Pancreas (tissue), 10 donors: Measurements from ENCODE around the gene TSPAN9. TPM values are rescaled to one million over a fixed set of nuclear protein-coding genes. Genes with fewer than 3 reads are reported as not detected.

ENCODE experiments used
- ATAC-seq, 4 donors: fragments of 200-7000 bp; cut with Tn5 transposase; one replicate each; pipeline versions ENCODE4 v1.8.0 to v1.9.1; 2020; ENCODE audit warnings: mild to moderate bottlenecking in 4 of 4, moderate library complexity in 4 of 4
- DNase-seq, 6 donors: peaks; one replicate each; pipeline ENCODE4 v3.0.0-alpha.2; 2020
- FAIRE-seq: peaks from 2 replicates; lab custom pipeline; 2012; peaks lifted over from hg19 to GRCh38; lab: Jason Lieb, UNC
- H3K27ac ChIP-seq, 4 donors: fragments of 200-600 bp; sonication (generic); 1 replicate in 3 of 4; 2 replicates in 1 of 4; pipeline versions ENCODE4 v1.5.0 to v1.8.0; 2020
- H3K27me3 ChIP-seq, 4 donors: fragments of 200-600 bp; one replicate each; pipeline ENCODE4 v1.8.0; 2021
- H3K36me3 ChIP-seq, 3 donors: fragments of 200-600 bp; sonication (generic) in 1 of 3; one replicate each; pipeline versions ENCODE4 v1.5.0 to v1.8.0; 2020 to 2021
- H3K4me1 ChIP-seq, 3 donors: fragments of 200-600 bp; one replicate each; pipeline ENCODE4 v1.8.0; 2021
- H3K4me3 ChIP-seq, 4 donors: fragments of 200-600 bp; sonication (generic) in 2 of 4; one replicate each; pipeline versions ENCODE4 v1.5.0 to v1.8.0; 2020 to 2021
- H3K9me3 ChIP-seq, 4 donors: fragments of 200-600 bp; one replicate each; pipeline ENCODE4 v1.8.0; 2021
- WGBS, 2 donors: extraction: QIAGEN DNeasy Blood & Tissue Kit; methylation state at CpG; one replicate each; pipeline ENCODE4 v1.1.7; 2013; 5-methylcytosine and 5-hydroxymethylcytosine counted together
- intact Hi-C, 3 donors: fragments of 100-400 bp; cut with DNase I; formaldehyde crosslinking; loops; one replicate each; pipeline versions ENCODE4 v1.11.1 to v1.14.2; 2022
- polyA plus RNA-seq, 2 donors: library from polyadenylated mRNA; stranded (reverse); fragments of 200-250 nt; gene quantifications; one replicate each; pipeline ENCODE4 v1.2.3, GENCODE V29; 2013
- total RNA-seq, 6 donors: library from RNA; stranded (reverse); fragmentation: NEBNext Ultra II Directional in 4 of 6; extraction: Animal tissue kit (Norgen Biotek cat#: 25700) in 4 of 6; gene quantifications; one replicate each; pipeline versions ENCODE4 v1.2.1 to v1.2.4, GENCODE V29; 2021 to 2023
- TF ChIP-seq, protein P1 (sequence below), 4 donors: fragments of 200-600 bp; sonication (generic) in 3 of 4; IDR thresholded peaks; one replicate each; pipeline versions ENCODE4 v1.5.0 to v1.8.0; 2021; ENCODE audit warnings: antibody characterized with exemption in 4 of 4
- donor health status: healthy with polysubstance abuse.
- donor health status: DM: no; HTN: no; CAD: no; lungs with moderate emphysema.
- donor health status: DM: no; HTN: no; CAD: no.
- donor health status: control.
- donor health status: control.
- donor health status: Bipolar disorder and iron deficiency.
- donor health status: DM: yes; HTN: yes; CAD: no.
- donor health status: DM: no; HTN: no; CAD: no.
- donor health status: DM: no; HTN: no; CAD: no.
- donor health status: DM: yes; HTN: yes; CAD: no.

TSPAN9 gene
- total and polyA plus RNA-seq, 8 donors = 7.8 to 19.5 (median 13.0) TPM

DNA sequence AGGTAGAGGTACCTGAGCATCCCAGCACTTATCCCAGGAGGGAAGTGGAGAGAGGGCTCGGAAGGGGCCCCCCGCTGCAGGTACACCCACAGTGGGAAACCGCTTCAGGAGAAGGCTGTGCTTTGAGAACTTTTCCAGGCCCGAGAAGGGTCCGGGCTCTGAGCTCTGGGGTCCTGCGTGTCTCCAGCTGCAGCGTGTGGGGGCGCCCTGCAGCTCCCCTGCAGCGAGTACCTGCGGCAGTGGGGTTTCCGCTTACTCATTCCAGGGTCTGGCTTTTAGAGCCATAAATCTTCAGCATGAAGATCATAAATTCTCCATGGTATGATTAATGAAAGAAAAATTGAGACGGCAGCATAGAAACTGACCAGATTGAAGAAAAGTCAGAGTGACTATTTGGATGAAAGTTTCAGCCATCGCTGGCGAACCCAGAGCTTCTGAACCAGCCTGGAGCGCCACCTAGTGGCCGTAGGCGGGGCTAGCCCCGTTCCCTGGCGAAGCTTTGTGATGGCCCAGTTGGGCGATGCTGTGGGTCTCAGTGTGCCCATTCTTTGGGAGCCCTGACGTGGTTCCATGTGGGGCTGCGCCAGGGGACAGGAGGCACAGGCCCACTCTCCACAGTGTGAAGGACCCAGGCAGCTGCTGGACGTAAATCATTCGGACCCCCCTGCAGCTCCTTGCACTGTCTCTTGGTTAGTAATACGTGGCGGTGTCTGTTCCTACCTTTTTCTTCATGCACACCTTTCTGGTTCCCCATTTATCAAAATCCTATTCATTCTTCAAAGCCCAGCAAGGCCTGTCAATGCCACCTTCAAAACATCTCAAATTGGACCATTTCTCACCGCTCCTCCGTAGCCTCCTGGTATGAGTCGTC is 198.2 kb downstream of the TSPAN9 start:
- TF ChIP-seq, protein P1, sequence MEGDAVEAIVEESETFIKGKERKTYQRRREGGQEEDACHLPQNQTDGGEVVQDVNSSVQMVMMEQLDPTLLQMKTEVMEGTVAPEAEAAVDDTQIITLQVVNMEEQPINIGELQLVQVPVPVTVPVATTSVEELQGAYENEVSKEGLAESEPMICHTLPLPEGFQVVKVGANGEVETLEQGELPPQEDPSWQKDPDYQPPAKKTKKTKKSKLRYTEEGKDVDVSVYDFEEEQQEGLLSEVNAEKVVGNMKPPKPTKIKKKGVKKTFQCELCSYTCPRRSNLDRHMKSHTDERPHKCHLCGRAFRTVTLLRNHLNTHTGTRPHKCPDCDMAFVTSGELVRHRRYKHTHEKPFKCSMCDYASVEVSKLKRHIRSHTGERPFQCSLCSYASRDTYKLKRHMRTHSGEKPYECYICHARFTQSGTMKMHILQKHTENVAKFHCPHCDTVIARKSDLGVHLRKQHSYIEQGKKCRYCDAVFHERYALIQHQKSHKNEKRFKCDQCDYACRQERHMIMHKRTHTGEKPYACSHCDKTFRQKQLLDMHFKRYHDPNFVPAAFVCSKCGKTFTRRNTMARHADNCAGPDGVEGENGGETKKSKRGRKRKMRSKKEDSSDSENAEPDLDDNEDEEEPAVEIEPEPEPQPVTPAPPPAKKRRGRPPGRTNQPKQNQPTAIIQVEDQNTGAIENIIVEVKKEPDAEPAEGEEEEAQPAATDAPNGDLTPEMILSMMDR (IDR thresholded peaks at IDR 0.05) = peak; percentile 95 to 99 (median 98)
- no peaks in the 10 kb centered on the region for H3K27me3 ChIP-seq
- 46 to 47% methylated on average over 29 of the region's 29 CpGs for WGBS, 2 donors
- no peaks in the 10 kb centered on the region for H3K4me1 ChIP-seq
- no peaks in the 10 kb centered on the region for H3K9me3 ChIP-seq
- DNase-seq (peak in 5 of 6 donors; percentile 35 to 95 (median 77)), ATAC-seq (peak; percentile 72 to 91 (median 89)), FAIRE-seq (no peak)
- H3K36me3 ChIP-seq = no peaks in the 10 kb centered on the region
- H3K4me3 ChIP-seq = no peak overlapping the region
- H3K27ac ChIP-seq = no peak overlapping the region
- intact Hi-C loops = loop anchor here in 2 of 3 donors (10.0 kb wide), 2 partner anchors 141 to 201 kb away; partner anchors contain the start of gene TSPAN9 (in 1 of the 2)

DNA sequence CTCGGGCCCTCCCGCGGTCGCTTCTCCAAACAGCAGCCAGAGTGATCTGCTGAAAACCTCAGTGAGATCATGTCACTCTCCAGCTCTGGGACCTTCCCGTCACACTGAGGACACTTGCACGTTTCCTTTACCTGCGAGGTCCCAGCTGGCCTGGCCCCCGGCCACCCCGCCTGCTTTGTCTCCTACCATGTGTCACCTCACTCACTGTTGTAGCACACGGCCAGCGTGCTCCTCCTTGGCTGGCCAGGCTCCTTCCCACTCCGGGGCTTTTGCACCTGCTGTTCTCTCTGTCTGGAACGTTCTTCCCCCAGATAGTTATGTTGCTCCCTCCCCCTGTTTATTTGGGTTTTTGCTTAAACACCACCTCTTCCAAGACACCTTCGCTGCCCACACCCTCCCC is 199.0 kb downstream of the TSPAN9 start:
- Histone ChIP-seq H3K4me1 (no peaks in the 10 kb centered on the region), H3K27me3 (no peaks in the 10 kb centered on the region), H3K36me3 (no peaks in the 10 kb centered on the region), H3K27ac (no peak overlapping the region), H3K4me3 (no peak overlapping the region), H3K9me3 (no peaks in the 10 kb centered on the region)
- FAIRE-seq (no peak), DNase-seq (no peak), ATAC-seq (no peak)
- intact Hi-C loops = loop anchor here in 2 of 3 donors (10.0 kb wide), 2 partner anchors 141 to 201 kb away; partner anchors contain the start of gene TSPAN9 (in 1 of the 2)
- TF ChIP-seq, protein P1 (IDR thresholded peaks at IDR 0.05) = no peak
- 85 to 96% methylated on average over 14 of the region's 14 CpGs for WGBS, 2 donors

DNA sequence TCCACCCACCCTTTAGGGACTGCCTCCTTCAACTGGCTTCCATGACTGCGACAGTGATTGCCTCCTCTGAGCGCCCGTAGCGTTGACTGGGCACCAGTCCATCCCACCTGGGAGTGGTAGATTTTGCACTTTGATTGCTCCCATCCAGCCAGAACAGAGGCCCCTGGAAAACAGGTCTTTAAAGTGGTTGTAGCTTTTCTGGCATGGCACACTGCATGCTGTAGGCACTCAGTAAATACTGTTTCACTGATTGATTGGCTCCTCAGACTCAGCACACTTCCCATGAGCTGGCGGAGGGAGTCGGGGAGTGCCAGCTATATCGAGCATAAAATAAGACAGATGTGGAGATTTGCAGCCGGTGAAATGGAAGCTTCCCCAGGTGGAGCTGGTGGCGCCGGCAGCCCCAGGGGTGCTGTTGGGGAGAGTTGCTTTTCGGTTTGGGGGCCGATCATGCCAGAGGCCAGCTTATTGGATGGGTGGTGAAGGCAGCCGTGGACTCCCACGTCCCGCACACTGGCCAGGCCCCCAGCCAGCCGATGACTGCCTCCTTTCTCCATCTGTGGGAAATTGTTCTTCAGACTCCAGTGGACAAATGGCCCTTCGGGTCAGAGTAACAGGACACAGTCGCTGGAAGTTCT is 200.2 kb downstream of the TSPAN9 start:
- H3K36me3 ChIP-seq = peaks cover 0 to 7% (median 0%) of the 10 kb centered on the region in 3 donors
- no peak for DNase-seq
- no peak for ATAC-seq
- H3K4me3 ChIP-seq = no peak overlapping the region
- H3K27me3 ChIP-seq = no peaks in the 10 kb centered on the region
- no peak for FAIRE-seq
- WGBS, 2 donors = 89 to 92% methylated on average over 18 of the region's 18 CpGs
- TF ChIP-seq, protein P1 (IDR thresholded peaks at IDR 0.05) = no peak
- H3K27ac ChIP-seq = no peak overlapping the region
- intact Hi-C loops = loop anchor here in 2 of 3 donors (10.0 kb wide), 2 partner anchors 143 to 203 kb away; partner anchors contain the start of gene TSPAN9 (in 1 of the 2)
- no peaks in the 10 kb centered on the region for H3K9me3 ChIP-seq
- no peaks in the 10 kb centered on the region for H3K4me1 ChIP-seq

DNA sequence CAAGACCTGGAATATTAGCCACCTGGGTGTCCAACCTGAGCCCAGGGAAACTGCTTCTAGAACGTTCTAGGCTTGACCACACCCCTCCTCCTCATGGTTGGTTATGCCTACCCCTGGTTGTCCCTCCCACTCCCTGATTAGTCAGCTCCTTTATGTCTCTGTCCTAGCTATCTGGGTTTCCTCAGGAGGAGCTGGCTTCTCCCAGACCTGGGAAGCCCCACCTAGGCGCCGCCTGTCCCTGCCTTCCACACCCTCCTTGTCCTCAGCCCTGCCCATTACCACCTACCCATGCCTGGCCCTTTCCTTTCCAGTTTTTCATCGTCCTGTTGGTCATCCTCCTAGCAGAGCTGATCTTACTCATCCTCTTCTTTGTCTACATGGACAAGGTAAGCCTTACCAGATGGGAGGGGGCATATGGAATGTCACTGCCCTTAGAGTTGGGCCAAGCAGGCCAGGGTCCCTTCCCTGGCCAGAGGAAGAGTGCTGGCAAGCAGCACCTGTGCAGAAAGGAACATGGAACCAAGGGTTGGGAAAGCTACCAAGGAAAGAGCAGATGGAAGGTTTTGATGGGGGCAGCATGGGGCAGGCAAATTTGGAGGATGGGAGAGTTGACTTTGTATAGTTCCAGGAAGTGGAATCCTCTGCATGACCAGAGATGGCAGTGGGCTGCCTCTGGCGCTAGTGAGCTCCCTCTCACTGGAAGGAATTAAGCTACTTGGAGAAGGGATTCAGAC is 201.7 kb downstream of the TSPAN9 start:
- Histone ChIP-seq H3K4me3 (no peak overlapping the region), H3K36me3 (peaks cover 0 to 12% (median 0%) of the 10 kb centered on the region in 3 donors), H3K27ac (no peak overlapping the region), H3K4me1 (no peaks in the 10 kb centered on the region), H3K9me3 (no peaks in the 10 kb centered on the region), H3K27me3 (no peaks in the 10 kb centered on the region)
- FAIRE-seq = no peak
- DNase-seq = no peak
- intact Hi-C loops = loop anchor here in 2 of 3 donors (10.0 kb wide), 2 partner anchors 144 to 204 kb away; partner anchors contain the start of gene TSPAN9 (in 1 of the 2)
- TF ChIP-seq, protein P1 (IDR thresholded peaks at IDR 0.05) = no peak
- 84 to 88% methylated on average over 5 of the region's 5 CpGs for WGBS, 2 donors
- no peak for ATAC-seq
